GM19239 (cell line): Measurements from ENCODE around the gene SH3TC1.

Experiments used
- DNase-seq: peaks from one replicate; pipeline ENCODE4 v3.0.0; 2011; ENCODE audit warnings: low spot score; ENCODE audit not compliant: insufficient read length
- FAIRE-seq: peaks from 2 replicates; lab custom pipeline; 2011; peaks lifted over from hg19 to GRCh38; lab: Jason Lieb, UNC

The SH3TC1 gene

DNA sequence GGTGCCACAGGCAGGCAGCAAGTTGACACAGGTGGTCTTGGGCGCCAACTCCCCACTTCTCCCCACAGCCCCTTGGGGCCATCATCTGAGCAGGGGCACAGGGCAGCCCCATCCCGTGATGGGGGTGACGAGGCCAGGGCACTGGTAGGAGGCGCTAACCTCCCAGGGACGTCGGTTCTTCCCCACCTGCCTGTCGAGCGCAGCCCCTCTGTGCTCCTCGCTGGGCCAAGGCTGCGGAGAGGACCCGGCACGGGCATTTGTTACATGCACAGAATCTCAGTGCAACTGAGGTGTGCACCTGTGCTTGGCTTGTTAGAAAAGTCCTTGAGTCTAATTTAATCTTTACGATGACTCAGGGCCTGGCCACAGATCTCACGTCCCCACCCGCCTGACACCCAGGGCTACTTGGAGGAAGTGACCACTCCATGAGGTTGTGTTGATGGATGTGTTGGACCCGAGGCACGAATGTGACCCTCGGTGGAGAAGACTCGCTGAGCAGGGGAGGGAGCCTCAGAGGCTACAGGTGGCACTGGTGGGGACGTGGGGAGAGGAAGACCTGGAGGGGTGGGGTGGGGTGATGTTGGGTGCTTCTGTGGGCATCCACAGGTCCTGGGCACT is 3.1 kb upstream of the SH3TC1 start:
- no peak for FAIRE-seq

DNA sequence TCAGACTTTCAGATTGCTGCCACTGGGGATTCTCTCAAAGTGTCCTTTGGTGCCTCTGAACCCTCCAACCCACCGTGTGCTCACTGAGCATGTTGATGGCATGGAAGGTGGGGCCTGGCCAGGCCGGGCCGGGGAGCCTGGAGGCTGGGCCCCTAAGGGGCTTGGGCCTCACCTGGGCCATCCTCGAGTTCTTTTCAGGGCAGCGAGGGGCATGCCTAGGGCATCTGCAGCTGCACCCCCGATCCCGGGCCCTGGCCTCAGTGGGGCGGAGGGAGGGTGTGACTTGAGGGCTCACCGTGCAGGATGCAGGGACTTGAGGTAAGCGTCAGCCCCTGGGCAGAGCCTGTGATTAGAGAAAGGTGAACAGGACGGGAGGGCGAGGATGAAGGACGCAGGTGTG is 1.6 kb upstream of the SH3TC1 start:
- no peak for FAIRE-seq
- no peak for DNase-seq

More for the DNA sequence above, 3.1 kb upstream of the SH3TC1 start:
- DNase-seq = no peak

GRCh38 chr4:8198206-8198905 is 734 bp upstream of the SH3TC1 start:
- FAIRE-seq = peak; percentile 64

DNA sequence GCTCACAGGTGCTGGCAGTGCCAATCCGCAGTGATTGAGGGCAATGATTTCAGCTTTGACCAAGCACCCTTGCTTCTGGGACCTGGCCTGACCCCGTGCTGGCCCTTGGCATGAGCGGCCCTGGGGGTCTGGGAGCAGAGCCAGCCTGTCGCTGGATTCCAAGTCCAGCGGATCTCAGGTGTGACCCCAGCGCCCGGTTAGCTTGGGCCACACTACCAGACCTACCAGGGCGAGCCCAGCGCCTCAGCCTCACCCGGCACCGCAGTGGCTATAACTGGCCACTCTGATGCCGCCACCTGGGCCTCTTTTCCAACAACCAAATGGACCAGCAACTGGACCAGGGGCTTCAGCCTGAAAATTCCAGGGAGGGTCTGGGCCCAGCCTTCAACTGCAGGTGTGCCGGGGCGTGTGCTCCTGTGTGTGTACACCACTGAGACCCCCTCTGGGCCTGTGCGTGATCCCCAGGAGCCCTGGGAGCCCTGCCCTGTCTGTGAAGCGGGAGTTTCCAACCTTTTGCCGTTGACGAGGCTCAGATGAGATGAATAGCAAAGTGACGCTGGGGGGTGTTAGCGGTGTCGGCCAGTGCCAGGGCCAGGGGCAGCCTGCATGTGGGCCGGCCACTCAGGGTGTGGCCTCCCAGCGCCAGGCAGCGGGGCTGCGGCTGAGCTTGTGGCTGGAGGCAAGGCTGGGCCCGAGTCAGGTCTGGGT is 658 bp downstream of the SH3TC1 start:
- DNase-seq (no peak), FAIRE-seq (no peak)

More at GRCh38 chr4:8198206-8198905, 734 bp upstream of the SH3TC1 start:
- DNase-seq = no peak

GRCh38 chr4:8200302-8200975 is 1.3 kb downstream of the SH3TC1 start:
- no peak for DNase-seq
- peak; percentile 87 for FAIRE-seq

- FAIRE-seq = peak; percentile 93
- DNase-seq = no peak
Measured at GRCh38 chr4:8201321-8201781, 2.3 kb downstream of the SH3TC1 start.

GRCh38 chr4:8202108-8203051 is 3.3 kb downstream of the SH3TC1 start:
- no peak for DNase-seq
- peak; percentile 66 for FAIRE-seq

- FAIRE-seq = no peak
Measured at GRCh38 chr4:8203052-8203401, 3.9 kb downstream of the SH3TC1 start.

GRCh38 chr4:8203817-8204216 is 4.7 kb downstream of the SH3TC1 start:
- FAIRE-seq = no peak
- DNase-seq = no peak

More at GRCh38 chr4:8203052-8203401, 3.9 kb downstream of the SH3TC1 start:
- DNase-seq = no peak

DNA sequence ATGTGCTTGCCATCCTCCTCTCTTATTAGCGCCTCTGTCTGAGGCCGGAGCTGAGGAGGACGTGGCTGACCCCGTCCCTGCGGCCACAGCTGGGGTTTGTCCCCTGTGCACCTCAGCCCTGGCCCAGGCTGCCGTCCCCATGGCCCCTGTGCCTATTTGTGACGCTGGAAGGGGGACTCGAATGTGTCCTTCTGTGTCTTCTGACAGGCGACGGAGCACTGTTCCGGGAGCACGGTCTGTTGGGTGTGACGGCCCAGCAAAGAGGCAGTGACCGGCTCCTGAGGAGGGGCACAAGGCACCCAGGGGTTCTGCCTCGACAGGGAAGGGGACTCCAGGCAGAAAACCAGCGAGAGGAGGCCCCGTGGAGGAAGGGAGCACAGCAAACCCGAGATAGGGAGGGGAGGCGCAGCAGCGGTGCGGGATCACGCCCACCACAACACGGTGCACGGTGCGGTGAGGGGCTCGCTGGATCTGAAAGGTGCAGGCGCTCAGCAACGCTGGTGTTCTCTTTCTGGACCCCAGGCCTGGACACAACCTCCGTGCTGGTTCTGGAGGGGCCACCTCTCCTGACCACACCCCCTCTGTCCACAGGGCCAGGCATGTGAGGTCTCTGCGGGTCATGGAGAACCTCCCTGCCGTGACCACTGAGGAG is 5.6 kb downstream of the SH3TC1 start:
- FAIRE-seq (no peak), DNase-seq (no peak)

- DNase-seq (no peak), FAIRE-seq (no peak)
Measured at GRCh38 chr4:8205241-8205707, 6.2 kb downstream of the SH3TC1 start.

DNA sequence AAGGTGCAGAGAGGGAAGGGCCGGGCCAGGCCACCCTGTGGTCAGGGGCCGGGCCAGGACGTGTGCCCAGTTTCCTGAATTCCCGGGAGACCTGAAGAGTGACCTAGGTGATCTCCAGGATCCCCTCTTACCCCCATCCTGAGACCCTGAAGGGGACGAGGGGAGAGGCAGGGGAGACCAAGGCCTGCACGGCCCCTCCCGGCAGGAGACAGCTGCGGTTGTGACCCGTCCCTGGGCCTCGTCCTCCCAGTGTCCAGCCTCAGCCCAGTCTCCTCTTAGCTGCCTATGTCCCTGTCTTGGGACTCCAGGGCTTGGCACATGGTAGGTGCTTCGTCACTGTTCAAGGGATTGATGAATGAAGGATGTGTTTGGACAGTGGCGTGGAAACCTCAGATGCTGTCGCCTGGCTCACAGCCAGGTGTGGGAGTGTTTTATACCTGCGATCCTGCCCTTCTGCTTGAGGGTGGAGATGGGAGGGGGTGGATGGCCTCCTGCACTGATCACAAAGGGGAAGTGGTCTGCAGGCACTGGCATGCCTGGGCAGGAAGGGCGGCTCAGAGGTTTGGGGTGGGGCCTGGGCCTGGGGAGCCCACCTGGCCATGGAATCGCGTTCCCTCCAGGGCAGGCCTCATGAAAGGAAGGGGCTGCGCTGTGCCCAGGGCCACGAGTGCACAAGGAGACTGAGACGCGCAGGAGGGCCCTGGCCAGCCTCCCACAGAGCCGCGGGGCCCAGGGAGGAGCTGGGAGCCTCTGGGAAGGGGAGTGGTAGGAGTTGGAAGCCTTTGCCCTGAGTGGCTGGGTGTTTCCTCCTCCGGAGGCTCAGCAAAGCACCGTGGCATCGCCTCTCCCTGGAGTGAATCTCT is 6.9 kb downstream of the SH3TC1 start:
- FAIRE-seq = no peak
- DNase-seq = no peak

DNA sequence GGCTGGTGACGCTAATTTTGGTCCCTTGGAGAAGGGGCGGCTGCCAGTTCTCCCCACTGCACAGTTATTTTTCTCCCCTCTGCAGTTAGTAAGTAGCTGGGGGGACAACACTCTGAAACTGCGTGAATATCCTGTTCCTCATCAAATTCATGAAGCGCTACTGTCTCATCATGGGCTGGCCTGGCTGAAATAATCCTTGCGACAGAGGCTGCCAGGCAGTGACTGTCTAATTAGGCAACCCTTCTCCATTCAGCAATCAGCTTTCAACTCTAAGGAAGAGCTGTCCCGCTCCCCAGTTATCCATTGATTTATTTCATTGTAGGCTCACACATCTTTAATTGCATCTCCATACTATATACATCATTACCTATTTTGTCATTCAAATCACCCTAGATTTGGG is 8.2 kb downstream of the SH3TC1 start:
- FAIRE-seq = no peak
- no peak for DNase-seq

DNA sequence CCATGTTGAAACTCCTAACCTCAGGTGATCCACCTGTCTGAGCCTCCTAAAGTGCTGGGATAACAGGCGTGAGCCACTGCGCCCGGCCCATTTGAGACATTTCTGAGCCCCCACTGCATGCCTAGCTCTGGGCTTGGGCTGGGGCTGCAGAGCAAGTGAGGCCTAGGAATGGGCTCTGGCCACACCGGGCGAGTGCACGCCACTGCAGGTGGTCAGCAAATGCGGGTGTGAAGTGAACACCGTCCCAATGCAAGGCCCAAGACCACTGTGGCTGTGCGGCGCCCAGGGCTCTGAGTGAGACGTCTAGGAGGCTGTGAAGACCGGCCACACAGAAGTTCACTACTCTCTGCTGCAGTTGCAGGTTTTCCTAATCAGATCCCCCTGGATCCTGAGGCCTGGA is 9.5 kb downstream of the SH3TC1 start:
- FAIRE-seq (no peak), DNase-seq (no peak)

GRCh38 chr4:8209181-8209874 is 10.2 kb downstream of the SH3TC1 start:
- no peak for FAIRE-seq
- no peak for DNase-seq

DNA sequence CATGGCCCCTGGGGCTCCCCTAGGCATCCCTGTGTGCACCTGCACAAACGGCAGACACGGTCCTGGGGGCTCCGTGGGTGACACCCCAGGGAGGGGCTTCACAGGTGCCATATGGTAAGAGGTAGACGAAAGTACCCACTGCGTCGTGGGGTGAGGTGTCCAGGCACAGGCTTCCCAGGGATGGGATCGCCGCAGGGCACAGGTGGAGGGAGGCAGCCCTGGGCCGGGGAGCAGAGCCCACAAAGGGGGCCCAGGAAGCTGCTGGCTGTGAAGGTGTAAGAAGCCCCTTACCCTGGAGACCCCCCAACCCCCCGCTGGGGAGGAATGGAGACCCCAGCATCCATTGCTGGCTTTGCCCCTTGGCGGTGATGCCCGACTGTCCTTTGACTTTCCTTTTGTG is 10.9 kb downstream of the SH3TC1 start:
- DNase-seq (no peak), FAIRE-seq (no peak)

- DNase-seq (no peak), FAIRE-seq (no peak)
Measured at GRCh38 chr4:8210616-8211015, 11.5 kb downstream of the SH3TC1 start.

DNA sequence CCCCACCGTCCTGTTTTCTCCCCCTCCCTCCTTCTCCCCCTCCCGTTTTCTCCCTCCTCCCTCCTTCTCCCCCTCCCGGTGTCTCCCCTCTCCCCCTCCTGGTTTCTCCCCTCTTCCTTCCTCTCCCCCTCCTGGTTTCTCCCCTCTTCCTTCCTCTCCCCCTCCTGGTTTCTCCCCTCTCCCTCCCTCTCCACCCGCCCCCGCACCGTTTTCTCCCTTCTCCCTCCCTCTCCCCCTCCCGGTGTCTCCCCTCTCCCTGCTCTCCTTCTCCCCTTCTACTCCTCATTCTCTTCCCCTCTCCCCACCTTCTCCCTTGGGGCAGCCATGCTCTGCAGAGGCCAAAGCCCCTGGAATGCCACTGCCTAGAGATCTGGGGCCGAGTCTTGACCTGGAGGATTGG is 12.2 kb downstream of the SH3TC1 start:
- DNase-seq = no peak
- FAIRE-seq = no peak
